Peyer's patch (tissue), 4 donors: Measurements from ENCODE around the gene CNNM2. TPM values are rescaled to one million over a fixed set of nuclear protein-coding genes. Genes with fewer than 3 reads are reported as not detected.

Experiments
- DNase-seq, 3 donors: peaks; one replicate each; pipeline ENCODE4 v3.0.0-alpha.2; 2017 to 2019
- H3K27ac ChIP-seq, 4 donors: fragments of 200-600 bp; sonication (generic); one replicate each; pipeline ENCODE4 v1.5.1; 2016 to 2019
- H3K27me3 ChIP-seq, 2 donors: fragments of 200-600 bp; sonication (generic); one replicate each; pipeline ENCODE4 v1.5.1; 2019
- H3K36me3 ChIP-seq, 3 donors: fragments of 200-600 bp; sonication (generic); one replicate each; pipeline ENCODE4 v1.5.1; 2016 to 2019
- H3K4me1 ChIP-seq, 4 donors: fragments of 200-600 bp; sonication (generic); one replicate each; pipeline ENCODE4 v1.5.1; 2016 to 2019
- H3K4me3 ChIP-seq, 4 donors: fragments of 200-600 bp; sonication (generic); 1 replicate in 3 of 4; 2 replicates in 1 of 4; pipeline ENCODE4 v1.5.1; 2016 to 2019; ENCODE audit warnings: mild to moderate bottlenecking in 1 of 4
- H3K9me3 ChIP-seq, 4 donors: fragments of 200-600 bp; sonication (generic); one replicate each; pipeline ENCODE4 v1.5.1; 2016 to 2019; ENCODE audit warnings: mild to moderate bottlenecking in 1 of 4
- POLR2A ChIP-seq, 2 donors: fragments of 450-650 bp; IDR thresholded peaks; one replicate each; pipeline ENCODE4 v1.5.1; 2017; ENCODE audit warnings: antibody characterized with exemption in 2 of 2, mild to moderate bottlenecking in 2 of 2, moderate library complexity in 2 of 2
- total RNA-seq, 4 donors: library from RNA; depleted of rRNA; stranded (reverse); fragments of >200 nt; gene quantifications; one replicate each; pipeline ENCODE4 v1.1.0, GENCODE V29; 2016
- TF ChIP-seq, protein P1 (sequence below), 6 experiments: fragments of 450-650 bp in 4 of 6; fragments of 200-600 bp in 2 of 6; sonication (generic) in 1 of 6; IDR thresholded peaks; one replicate each; pipeline ENCODE4 v1.5.1; 2017 to 2019; ENCODE audit warnings: antibody characterized with exemption in 6 of 6, mild to moderate bottlenecking in 3 of 6, moderate library complexity in 1 of 6

The CNNM2 gene
- total RNA-seq, 4 donors from 2014 or later: 15.8 to 39.6 (median 19.2) TPM

DNA sequence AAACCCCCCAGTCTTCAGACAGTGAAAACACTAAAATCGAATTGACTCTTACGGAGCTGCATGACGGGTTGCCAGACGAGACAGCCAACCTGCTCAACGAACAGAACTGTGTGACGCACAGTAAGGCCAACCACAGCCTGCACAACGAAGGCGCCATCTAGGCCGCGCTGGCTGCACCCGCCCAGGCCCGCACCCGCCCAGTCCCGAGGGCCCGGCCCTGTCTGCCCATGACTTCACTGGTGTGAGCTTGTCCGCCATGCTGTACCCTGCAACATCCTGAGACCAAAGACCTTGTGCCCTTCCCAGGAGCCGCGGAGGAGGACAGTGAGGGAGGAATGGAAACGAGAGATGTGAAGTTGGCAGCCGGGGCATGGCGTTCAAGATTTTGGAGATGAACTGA is 158.9 kb downstream of the CNNM2 start:
- H3K4me3 ChIP-seq: no peak overlapping the region
- TF ChIP-seq, protein P1, sequence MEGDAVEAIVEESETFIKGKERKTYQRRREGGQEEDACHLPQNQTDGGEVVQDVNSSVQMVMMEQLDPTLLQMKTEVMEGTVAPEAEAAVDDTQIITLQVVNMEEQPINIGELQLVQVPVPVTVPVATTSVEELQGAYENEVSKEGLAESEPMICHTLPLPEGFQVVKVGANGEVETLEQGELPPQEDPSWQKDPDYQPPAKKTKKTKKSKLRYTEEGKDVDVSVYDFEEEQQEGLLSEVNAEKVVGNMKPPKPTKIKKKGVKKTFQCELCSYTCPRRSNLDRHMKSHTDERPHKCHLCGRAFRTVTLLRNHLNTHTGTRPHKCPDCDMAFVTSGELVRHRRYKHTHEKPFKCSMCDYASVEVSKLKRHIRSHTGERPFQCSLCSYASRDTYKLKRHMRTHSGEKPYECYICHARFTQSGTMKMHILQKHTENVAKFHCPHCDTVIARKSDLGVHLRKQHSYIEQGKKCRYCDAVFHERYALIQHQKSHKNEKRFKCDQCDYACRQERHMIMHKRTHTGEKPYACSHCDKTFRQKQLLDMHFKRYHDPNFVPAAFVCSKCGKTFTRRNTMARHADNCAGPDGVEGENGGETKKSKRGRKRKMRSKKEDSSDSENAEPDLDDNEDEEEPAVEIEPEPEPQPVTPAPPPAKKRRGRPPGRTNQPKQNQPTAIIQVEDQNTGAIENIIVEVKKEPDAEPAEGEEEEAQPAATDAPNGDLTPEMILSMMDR (IDR thresholded peaks at IDR 0.05): no peak
- no peak for TF ChIP-seq POLR2A (IDR thresholded peaks at IDR 0.05)
- H3K36me3 ChIP-seq: peaks cover 0 to 29% (median 0%) of the 10 kb centered on the region in 3 donors
- H3K27me3 ChIP-seq: no peaks in the 10 kb centered on the region
- H3K27ac ChIP-seq: no peak overlapping the region
- H3K4me1 ChIP-seq: no peaks in the 10 kb centered on the region
- H3K9me3 ChIP-seq: no peaks in the 10 kb centered on the region
- DNase-seq: no peak

DNA sequence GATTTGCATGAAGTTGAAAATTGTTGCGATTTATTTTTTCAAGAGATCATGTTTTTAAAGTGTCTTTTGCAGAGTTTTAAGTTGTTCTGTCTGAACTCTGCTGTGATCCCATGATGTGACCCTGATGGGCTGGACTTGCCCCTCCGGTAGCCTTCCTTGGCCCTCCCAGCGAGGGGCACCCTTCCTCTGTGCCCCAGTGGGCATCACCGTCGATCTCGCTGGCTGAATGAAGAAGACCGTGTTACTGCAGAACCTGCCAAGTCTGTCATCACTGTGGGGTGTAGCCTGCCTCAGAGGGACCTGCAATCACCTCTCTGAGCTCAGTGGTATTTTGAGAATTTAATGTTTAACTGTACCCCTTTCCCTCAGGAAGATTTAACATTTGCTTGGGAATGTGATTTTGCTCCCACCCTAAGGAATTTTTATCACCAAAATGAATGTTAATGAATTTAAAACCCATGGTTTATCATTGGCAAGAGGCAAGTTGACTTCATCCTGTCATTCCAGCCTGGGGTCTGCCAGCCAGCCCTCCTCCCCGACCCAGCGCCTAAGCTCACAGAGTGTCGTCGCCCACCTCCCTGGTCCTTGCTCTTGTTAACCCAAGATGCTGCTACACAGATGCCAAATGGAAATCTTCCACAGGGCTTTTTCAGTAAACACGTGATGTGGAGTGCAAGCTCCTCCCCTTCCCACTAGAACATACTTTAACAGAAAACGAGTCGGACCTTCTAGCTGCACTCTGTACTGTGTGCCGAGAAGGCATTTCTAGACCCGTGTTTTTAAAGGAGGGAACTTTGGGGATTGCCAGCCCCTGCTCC is 159.6 kb downstream of the CNNM2 start:
- H3K27me3 ChIP-seq: no peaks in the 10 kb centered on the region

GRCh38 chr10:103078309-103078615 is 160.2 kb downstream of the CNNM2 start:
- TF ChIP-seq POLR2A (IDR thresholded peaks at IDR 0.05): no peak
- TF ChIP-seq, protein P1 (IDR thresholded peaks at IDR 0.05): no peak
- Histone ChIP-seq H3K27me3 (no peaks in the 10 kb centered on the region), H3K27ac (no peak overlapping the region)

More for the DNA sequence above, 159.6 kb downstream of the CNNM2 start:
- no peak for DNase-seq
- Histone ChIP-seq H3K27ac (no peak overlapping the region), H3K36me3 (peaks cover 0 to 29% (median 0%) of the 10 kb centered on the region in 3 donors), H3K9me3 (no peaks in the 10 kb centered on the region), H3K4me3 (no peak overlapping the region), H3K4me1 (no peaks in the 10 kb centered on the region)
- TF ChIP-seq, protein P1 (IDR thresholded peaks at IDR 0.05): no peak
- TF ChIP-seq POLR2A (IDR thresholded peaks at IDR 0.05): no peak

DNA sequence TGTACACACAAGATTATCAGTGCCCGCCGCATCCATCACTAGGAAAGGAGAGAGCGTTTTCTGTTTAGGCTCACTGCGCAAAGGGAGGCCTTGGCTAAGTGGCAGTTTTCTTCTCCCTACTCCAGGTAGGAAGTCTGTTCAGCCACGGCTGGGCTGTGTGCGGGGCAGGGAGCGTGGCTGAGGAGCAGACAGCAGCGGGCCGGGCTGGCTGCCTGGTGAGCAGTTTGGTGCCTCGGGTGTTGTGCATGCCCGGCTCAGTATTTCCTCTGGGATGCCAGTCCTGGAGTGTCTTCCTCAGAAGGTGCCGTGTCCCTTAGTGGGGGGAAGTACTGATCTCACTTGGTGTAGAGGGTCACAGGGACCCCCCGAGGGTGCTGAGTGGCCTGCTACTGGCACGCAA is 160.6 kb downstream of the CNNM2 start:
- Histone ChIP-seq H3K9me3 (no peaks in the 10 kb centered on the region), H3K27ac (no peak overlapping the region), H3K4me3 (no peak overlapping the region), H3K36me3 (peaks cover 0 to 31% (median 0%) of the 10 kb centered on the region in 3 donors), H3K4me1 (no peaks in the 10 kb centered on the region), H3K27me3 (no peaks in the 10 kb centered on the region)
- TF ChIP-seq, protein P1 (IDR thresholded peaks at IDR 0.05): no peak
- TF ChIP-seq POLR2A (IDR thresholded peaks at IDR 0.05): no peak
- no peak for DNase-seq

More at GRCh38 chr10:103078309-103078615, 160.2 kb downstream of the CNNM2 start:
- H3K36me3 ChIP-seq: peaks cover 0 to 29% (median 0%) of the 10 kb centered on the region in 3 donors
- H3K4me1 ChIP-seq: no peaks in the 10 kb centered on the region
- no peak overlapping the region for H3K4me3 ChIP-seq
- H3K9me3 ChIP-seq: no peaks in the 10 kb centered on the region
- no peak for DNase-seq

GRCh38 chr10:103079100-103079499 is 161.0 kb downstream of the CNNM2 start:
- Histone ChIP-seq H3K27me3 (no peaks in the 10 kb centered on the region), H3K4me3 (no peak overlapping the region), H3K4me1 (no peaks in the 10 kb centered on the region), H3K27ac (no peak overlapping the region), H3K9me3 (no peaks in the 10 kb centered on the region), H3K36me3 (peaks cover 0 to 34% (median 0%) of the 10 kb centered on the region in 3 donors)
- TF ChIP-seq POLR2A (IDR thresholded peaks at IDR 0.05): no peak
- TF ChIP-seq, protein P1 (IDR thresholded peaks at IDR 0.05): no peak
- no peak for DNase-seq
